NCI-H2107 (cell line): ENCODE data around the gene C16orf54.
"Not testable (repeated sequence)": the region's sequence is repeated elsewhere in the genome, so short reads cannot be mapped to it uniquely, and the experiment has no call there.

Experiments
- DNase-seq: peaks from one replicate; lab custom pipeline; 2025; lab: John Stamatoyannopoulos, UW

The C16orf54 gene

GRCh38 chr16:29707160-29707559 lies 38.6 kb downstream of the C16orf54 start:
- DNase-seq: not testable (repeated sequence)

- DNase-seq: no peak
Measured at GRCh38 chr16:29705030-29705429, 40.8 kb downstream of the C16orf54 start.

DNA sequence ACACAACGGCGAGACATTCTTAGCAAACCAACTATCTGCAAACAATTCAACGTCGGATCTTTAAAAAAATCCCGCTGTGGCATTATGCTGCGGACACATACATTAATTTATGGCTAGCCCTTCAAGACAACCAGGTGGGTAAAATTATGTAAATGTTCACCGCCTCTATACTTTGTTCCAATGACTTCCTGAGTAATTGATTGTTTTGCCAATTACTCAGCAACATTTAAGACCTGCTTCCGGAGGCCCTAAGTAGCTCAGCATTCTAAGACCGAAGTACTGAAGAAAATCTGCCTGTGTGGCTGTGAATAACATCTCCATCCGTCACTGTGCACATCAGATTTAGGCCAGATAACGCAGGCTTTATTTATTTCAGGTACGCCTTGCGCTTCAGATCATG lies 43.5 kb downstream of the C16orf54 start:
- no peak for DNase-seq

GRCh38 chr16:29701214-29701555 lies 44.6 kb downstream of the C16orf54 start:
- no peak for DNase-seq

- peak; percentile 35 for DNase-seq
Measured at GRCh38 chr16:29700253-29700987, 45.4 kb downstream of the C16orf54 start.

DNA sequence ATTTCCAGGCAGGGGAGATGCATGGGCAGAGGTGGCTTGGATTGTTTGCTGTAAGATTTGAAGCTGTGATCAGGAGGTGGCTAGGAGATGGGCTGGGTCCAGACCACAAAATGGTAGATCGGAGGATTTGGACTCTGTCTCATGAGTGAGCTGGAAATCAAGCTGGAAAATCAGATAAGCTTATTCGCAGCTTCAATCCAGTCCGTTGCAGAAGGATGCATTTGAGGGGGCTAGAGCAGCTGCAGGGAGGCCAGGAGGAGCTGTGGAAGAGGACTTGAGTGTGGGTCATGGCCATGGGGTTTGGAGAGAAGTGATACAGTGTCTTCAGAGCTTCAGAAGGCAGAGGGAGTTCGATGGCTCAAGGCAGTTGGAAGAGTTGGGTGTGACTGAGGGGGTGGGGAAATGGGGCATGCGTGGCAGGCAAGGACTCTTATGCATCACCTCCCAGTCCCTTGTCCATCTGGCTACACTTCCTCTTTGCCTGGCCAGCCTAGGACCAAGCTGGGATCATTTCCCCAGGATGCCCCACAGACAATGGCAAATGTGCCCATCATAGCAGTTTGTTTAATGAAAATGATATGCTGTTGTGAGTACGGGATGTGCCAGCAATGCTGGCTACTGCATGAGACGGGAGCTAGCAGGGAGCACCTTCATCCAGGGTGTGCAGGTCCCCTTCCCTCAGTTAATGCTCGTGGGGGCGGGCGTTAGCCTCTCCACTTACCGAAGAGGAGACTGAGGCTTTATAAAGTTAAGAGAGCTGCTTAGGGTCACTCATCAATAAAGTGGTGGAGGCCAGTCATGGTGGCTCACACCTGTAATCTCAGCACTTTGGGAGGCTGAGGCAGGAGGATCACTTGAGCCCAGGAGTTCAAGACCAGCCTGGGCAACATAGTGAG lies 46.2 kb downstream of the C16orf54 start:
- no peak for DNase-seq

- DNase-seq: no peak
Measured at GRCh38 chr16:29698484-29699323, 47.1 kb downstream of the C16orf54 start.

DNA sequence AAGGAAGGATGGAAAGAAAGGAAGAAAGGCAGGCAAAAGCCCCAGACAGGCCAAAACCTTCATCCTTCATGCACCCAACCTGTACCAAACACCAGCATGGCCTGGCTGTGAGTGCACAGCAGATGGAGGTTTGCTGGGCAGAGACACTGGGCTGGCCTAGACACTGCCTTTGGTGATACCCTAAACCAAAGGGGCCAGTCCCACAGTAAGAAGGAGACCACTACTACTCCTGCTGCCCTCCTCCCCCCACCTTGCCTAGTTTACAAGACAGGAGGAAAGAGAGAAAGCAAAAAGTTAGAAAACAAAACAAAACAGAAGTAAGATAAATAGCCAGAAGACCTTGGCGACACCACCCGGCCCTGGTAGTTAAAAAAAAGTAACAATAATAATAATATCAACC lies 47.7 kb downstream of the C16orf54 start:
- DNase-seq: no peak

- DNase-seq: no peak
Measured at GRCh38 chr16:29697391-29697790, 48.4 kb downstream of the C16orf54 start.

GRCh38 chr16:29696881-29697331 lies 48.9 kb downstream of the C16orf54 start:
- no peak for DNase-seq

GRCh38 chr16:29695675-29696074 lies 50.1 kb downstream of the C16orf54 start:
- not testable (repeated sequence) for DNase-seq

DNA sequence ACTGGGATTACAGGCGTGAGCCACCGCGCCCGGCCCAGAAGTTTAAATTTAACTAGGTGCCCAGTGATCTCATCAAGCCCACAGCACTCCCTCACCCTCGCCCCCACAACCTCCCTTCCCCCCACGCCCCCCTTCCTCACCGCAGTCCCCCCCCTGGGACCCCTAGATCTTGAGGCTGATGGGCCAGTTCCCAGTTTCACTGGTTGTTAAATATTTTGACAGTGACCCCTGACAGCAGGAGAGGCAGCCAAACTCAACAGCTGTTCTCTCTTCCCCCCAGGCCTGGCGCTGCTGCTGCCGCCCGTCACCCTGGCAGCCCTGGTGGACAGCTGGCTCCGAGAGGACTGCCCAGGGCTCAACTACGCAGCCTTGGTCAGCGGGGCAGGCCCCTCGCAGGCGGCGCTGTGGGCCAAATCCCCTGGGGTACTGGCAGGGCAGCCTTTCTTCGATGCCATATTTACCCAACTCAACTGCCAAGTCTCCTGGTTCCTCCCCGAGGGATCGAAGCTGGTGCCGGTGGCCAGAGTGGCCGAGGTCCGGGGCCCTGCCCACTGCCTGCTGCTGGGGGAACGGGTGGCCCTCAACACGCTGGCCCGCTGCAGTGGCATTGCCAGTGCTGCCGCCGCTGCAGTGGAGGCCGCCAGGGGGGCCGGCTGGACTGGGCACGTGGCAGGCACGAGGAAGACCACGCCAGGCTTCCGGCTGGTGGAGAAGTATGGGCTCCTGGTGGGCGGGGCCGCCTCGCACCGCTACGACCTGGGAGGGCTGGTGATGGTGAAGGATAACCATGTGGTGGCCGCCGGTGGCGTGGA lies 51.2 kb downstream of the C16orf54 start:
- DNase-seq: no peak

DNA sequence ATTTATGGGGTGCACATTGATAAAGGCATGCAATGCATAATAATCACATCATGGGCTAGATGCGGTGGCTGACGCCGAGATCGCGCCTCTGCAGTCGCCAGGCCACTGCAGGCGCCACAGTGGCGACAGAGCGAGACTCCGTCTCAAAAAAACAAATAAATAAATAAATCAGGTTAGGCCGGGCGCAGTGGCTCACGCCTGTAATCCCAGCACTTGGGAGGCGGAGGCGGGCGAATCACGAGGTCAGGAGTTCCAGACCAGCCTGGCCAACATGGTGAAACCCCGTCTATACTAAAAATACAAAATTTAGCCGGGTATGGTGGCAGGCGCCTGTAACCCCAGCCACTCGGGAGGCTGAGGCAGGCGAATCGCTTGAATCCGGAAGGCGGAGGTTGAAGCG lies 53.2 kb downstream of the C16orf54 start:
- DNase-seq: not testable (repeated sequence)
